ENCODE measurements around the gene LKAAEAR1. TPM values are rescaled to one million over a fixed set of nuclear protein-coding genes. Genes with fewer than 3 reads are reported as not detected.

LKAAEAR1 gene
- total RNA-seq, 1 experiment from 2014 or later, result 0.24 TPM

DNA sequence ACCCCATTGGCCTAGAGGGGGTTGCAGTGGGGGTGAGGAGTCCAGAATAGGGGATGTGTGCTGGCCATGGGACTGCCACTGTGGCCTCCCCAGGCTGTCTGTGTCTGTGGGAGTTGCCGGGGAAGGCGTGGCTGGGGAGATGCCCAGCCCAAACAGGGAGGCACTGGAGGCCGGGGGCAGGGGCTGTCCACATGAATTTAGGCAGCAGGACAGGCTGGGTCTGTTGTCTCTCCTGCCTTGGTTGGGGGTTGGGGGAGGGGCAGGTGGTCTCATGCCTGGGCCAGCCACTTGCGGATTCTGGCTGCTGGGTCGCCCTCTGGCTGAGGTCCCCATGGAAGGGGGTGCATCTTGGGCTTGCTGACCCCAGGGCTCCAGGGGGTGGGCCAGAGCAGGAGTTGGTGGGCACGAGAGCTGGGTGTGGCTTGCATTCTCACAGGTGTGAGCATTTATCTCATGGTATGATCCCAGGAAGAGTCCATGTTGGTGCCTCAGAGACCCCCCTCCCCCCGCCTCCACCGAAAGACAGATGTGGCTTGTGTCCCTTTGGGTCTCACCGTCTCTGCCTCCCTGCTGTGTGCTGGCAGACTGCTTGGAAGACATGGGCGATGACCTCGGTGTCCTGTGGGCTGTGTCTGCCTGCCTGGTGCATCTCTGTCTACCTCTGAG lies 38.7 kb downstream of the LKAAEAR1 start:
- Histone ChIP-seq H3K4me1 (replicated peaks) (peaks cover 43% of the 10 kb centered on the region), H3K36me3 (peaks cover 39% of the 10 kb centered on the region), H3K4me3 (peak overlapping the region; percentile 61), H3K9me3 (replicated peaks) (no peaks in the 10 kb centered on the region), H3K27ac (no peak overlapping the region), H3K27me3 (replicated peaks) (peaks cover 6% of the 10 kb centered on the region; the same call in 1 of the 2 replicates)
- DNase-seq (ENCODE audit: low read depth in 1 of 2, low spot score in 2 of 2), result peak; percentile 81 to 84

DNA sequence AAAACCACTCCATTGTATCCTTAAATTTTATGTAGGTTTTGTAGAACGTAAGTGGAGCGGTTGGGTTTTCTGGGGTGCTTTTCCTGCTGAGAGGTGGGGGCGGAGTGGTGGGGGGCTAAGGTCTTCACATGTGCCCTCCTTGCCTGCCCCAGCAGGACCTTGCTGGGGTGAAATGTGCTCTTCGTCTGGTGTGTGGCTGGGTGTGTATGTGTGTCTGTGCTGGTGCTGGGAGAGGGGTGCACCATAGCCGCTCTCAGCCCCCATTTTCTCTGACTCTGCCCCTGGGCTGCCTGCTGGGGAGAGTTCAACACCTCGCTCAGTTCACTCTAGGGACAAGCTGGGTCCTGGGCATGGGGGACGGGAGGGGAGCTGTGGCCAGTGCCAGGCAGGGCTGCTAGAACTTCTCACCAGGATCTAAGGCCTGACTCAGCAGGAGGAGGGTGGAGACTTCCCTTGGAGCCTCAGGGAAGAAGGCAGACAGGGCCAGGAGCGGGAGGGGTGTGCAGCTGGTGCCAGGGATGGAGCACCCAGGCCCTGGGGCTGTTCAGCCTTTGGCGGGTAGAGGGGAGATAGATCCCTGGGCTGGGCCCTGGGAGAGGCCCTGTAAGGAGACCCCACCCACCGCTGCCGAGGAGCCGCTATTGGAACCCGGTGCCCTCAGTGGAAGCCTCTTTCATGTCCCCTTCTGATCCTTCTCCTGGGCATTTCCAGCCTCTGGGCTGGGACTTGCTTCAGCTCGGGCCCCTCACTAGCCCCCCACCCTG lies 39.5 kb downstream of the LKAAEAR1 start:
- Histone ChIP-seq H3K4me3 (peak overlapping the region; percentile 61), H3K36me3 (peaks cover 39% of the 10 kb centered on the region), H3K27ac (no peak overlapping the region), H3K27me3 (replicated peaks) (peaks cover 6% of the 10 kb centered on the region; the same call in 1 of the 2 replicates), H3K9me3 (replicated peaks) (no peaks in the 10 kb centered on the region), H3K4me1 (replicated peaks) (peaks cover 35% of the 10 kb centered on the region)
- peak; percentile 82 to 85 for DNase-seq (ENCODE audit: low read depth in 1 of 2, low spot score in 2 of 2)

DNA sequence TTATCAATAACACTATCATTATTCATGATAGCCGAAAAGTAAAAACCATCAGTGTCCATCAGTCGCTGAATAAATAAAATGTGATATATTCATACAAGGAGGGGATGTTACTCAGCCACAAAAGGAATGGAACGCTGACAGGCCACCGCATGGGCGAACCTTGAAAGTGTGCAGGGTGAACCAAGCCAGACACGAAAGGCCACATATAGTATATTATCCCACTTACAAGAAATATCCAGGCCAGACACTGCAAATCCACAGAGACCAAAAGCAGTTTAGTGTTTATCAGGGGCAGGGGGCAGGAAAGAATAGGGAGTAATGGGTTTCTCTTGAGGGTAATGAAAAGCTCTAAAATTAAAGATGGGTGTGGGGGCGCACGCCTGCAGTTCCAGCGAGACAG lies 40.4 kb downstream of the LKAAEAR1 start:
- DNase-seq (ENCODE audit: low read depth in 1 of 2, low spot score in 2 of 2), result no peak
- Histone ChIP-seq H3K27ac (no peak overlapping the region), H3K27me3 (replicated peaks) (peaks cover 6% of the 10 kb centered on the region; the same call in 1 of the 2 replicates), H3K4me1 (replicated peaks) (peaks cover 43% of the 10 kb centered on the region), H3K4me3 (no peak overlapping the region), H3K36me3 (peaks cover 39% of the 10 kb centered on the region), H3K9me3 (replicated peaks) (no peaks in the 10 kb centered on the region)

DNA sequence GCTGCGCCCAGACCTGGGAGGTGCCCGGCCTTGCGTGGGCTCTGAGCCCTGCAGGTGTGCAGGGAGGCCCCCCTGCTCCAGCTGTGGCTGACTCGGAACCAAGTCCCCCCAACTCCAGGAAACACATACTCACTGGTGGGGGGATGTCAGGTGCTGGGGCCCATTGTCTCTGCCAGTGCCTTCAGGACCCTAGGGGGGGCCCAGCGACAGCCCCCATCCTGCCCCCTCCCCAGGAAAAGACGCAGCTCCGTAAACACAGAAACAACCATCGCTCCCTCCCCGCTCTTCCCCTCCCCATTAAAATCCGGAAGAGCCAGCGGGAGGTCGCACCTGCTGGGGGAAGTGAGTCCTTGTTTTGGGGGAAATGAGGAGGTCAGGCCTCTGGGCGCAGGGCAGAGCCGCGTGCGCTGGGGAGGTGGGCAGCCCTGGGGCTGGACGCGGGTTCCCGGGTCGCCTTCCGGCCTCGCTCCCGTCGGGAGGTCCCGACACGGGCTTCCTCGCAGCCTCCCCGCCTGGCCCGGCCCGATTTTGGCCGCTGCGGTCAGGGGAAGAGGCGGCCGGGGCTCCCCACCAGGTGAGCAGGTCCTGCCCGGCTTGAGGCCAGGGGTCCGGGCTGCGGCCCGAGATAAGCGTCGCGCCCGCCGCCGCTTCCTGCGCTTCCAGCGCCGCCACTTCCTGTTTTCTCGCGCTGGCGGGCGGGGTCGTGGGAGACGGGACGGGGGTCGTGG lies 42.0 kb downstream of the LKAAEAR1 start:
- no peak for DNase-seq (ENCODE audit: low read depth in 1 of 2, low spot score in 2 of 2)
- Histone ChIP-seq H3K4me3 (peak overlapping the region; percentile 26), H3K27me3 (replicated peaks) (peaks cover 12% of the 10 kb centered on the region; the same call in 1 of the 2 replicates), H3K4me1 (replicated peaks) (peaks cover 55% of the 10 kb centered on the region), H3K27ac (no peak overlapping the region), H3K9me3 (replicated peaks) (no peaks in the 10 kb centered on the region), H3K36me3 (peaks cover 23% of the 10 kb centered on the region)

DNA sequence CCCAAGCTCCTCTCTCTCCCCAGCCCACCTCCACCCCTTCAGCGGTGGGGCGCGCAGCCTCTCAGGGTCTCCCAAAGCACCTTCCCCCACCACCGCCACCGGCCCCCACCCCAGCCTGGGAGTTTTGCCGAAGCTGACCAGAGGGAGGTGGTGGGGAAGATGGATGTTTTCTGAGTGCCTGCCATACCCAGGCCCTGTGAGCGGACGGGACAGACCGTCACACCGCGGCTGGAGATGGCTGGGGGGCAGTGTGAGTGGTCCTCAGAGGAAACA lies 42.5 kb downstream of the LKAAEAR1 start:
- peaks cover 50% of the 10 kb centered on the region for H3K4me1 ChIP-seq (replicated peaks)
- peaks cover 18% of the 10 kb centered on the region for H3K36me3 ChIP-seq
- no peak overlapping the region for H3K4me3 ChIP-seq
- H3K27me3 ChIP-seq (replicated peaks), result peaks cover 12% of the 10 kb centered on the region; the same call in 1 of the 2 replicates
- DNase-seq (ENCODE audit: low read depth in 1 of 2, low spot score in 2 of 2), result no peak
- no peak overlapping the region for H3K27ac ChIP-seq
- H3K9me3 ChIP-seq (replicated peaks), result no peaks in the 10 kb centered on the region

GRCh38 chr20:64041040-64041780 lies 43.0 kb downstream of the LKAAEAR1 start:
- peaks cover 45% of the 10 kb centered on the region for H3K4me1 ChIP-seq (replicated peaks)
- DNase-seq (ENCODE audit: low read depth in 1 of 2, low spot score in 2 of 2), result no peak
- H3K9me3 ChIP-seq (replicated peaks), result no peaks in the 10 kb centered on the region
- peaks cover 13% of the 10 kb centered on the region for H3K36me3 ChIP-seq
- H3K4me3 ChIP-seq, result no peak overlapping the region
- H3K27me3 ChIP-seq (replicated peaks), result peaks cover 12% of the 10 kb centered on the region; the same call in 1 of the 2 replicates
- H3K27ac ChIP-seq, result no peak overlapping the region

- Histone ChIP-seq H3K27me3 (replicated peaks) (peaks cover 12% of the 10 kb centered on the region; the same call in 1 of the 2 replicates), H3K36me3 (peaks cover 12% of the 10 kb centered on the region; the same call in 1 of the 2 replicates), H3K27ac (no peak overlapping the region), H3K4me3 (no peak overlapping the region), H3K4me1 (replicated peaks) (peaks cover 38% of the 10 kb centered on the region), H3K9me3 (replicated peaks) (no peaks in the 10 kb centered on the region)
- no peak for DNase-seq (ENCODE audit: low read depth in 1 of 2, low spot score in 2 of 2)
Measured at GRCh38 chr20:64040231-64041039, 43.8 kb downstream of the LKAAEAR1 start.

GRCh38 chr20:64039293-64040160 lies 44.7 kb downstream of the LKAAEAR1 start:
- Histone ChIP-seq H3K4me1 (replicated peaks) (peaks cover 29% of the 10 kb centered on the region), H3K27ac (no peak overlapping the region), H3K4me3 (peak overlapping the region; percentile 38), H3K36me3 (peaks cover 11% of the 10 kb centered on the region), H3K9me3 (replicated peaks) (no peaks in the 10 kb centered on the region), H3K27me3 (replicated peaks) (peaks cover 12% of the 10 kb centered on the region; the same call in 1 of the 2 replicates)
- DNase-seq (ENCODE audit: low read depth in 1 of 2, low spot score in 2 of 2), result no peak

DNA sequence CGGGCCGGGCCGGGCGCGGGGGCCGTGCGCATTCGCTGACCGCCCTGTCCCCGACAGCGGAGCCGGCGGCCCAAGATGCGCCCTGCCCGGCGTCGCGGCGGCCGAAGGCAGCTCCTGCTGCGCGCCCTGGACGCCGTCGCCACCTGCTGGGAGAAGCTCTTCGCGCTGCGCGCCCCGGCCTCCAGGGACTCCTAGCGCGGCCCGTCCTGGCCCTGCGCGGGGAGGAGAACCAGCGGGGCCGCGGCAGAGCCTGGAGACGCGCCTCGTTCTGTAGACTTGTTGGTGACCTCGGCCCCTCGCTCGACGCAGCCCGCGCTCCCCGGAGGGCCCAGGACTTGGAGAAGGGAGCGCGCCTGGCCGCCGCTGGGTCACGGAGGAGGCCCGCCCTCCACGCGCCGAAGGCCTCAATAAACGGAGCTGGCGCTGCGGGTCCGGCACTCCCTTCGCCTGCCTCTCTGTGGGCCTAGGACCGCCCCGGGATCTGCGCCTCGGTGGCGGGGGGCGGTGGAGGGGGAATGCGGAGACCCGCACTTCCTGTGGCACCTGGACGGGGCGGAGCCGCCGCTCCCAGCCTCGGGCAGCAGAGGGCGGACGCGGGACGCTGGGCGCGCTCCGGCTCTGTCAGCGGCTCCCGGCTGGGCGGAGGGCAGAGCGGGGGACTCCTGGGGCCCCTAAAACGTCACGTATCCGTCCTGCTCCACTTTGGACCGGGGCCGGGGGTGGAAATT lies 45.5 kb downstream of the LKAAEAR1 start:
- peak; percentile 77 for DNase-seq (ENCODE audit: low read depth in 1 of 2, low spot score in 2 of 2)
- peak overlapping the region; percentile 38 for H3K4me3 ChIP-seq
- peaks cover 24% of the 10 kb centered on the region for H3K4me1 ChIP-seq (replicated peaks)
- no peak overlapping the region for H3K27ac ChIP-seq
- no peaks in the 10 kb centered on the region for H3K9me3 ChIP-seq (replicated peaks)
- H3K36me3 ChIP-seq, result peaks cover 11% of the 10 kb centered on the region
- H3K27me3 ChIP-seq (replicated peaks), result peaks cover 12% of the 10 kb centered on the region; the same call in 1 of the 2 replicates

DNA sequence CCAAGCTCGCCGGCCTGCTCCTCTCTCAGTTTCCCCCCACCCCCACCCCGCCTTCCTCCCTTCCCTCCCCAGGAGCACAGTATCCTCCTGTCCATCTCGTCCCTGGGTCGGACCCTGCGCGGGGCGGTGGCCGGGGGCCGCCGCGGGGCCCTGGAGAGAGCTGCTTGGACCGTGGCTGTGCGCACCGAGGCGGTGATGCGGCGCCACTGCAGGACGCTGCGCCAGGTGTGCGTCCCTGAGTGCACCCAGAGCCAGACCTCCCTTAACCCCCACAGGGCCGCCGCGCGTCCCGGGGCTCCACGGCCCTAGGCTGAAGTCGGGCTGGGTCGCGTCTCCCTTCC lies 46.0 kb downstream of the LKAAEAR1 start:
- no peaks in the 10 kb centered on the region for H3K9me3 ChIP-seq (replicated peaks)
- peak overlapping the region; percentile 38 for H3K4me3 ChIP-seq
- peaks cover 12% of the 10 kb centered on the region; the same call in 1 of the 2 replicates for H3K27me3 ChIP-seq (replicated peaks)
- H3K36me3 ChIP-seq, result peaks cover 17% of the 10 kb centered on the region
- peaks cover 24% of the 10 kb centered on the region for H3K4me1 ChIP-seq (replicated peaks)
- H3K27ac ChIP-seq, result no peak overlapping the region
- no peak for DNase-seq (ENCODE audit: low read depth in 1 of 2, low spot score in 2 of 2)

DNA sequence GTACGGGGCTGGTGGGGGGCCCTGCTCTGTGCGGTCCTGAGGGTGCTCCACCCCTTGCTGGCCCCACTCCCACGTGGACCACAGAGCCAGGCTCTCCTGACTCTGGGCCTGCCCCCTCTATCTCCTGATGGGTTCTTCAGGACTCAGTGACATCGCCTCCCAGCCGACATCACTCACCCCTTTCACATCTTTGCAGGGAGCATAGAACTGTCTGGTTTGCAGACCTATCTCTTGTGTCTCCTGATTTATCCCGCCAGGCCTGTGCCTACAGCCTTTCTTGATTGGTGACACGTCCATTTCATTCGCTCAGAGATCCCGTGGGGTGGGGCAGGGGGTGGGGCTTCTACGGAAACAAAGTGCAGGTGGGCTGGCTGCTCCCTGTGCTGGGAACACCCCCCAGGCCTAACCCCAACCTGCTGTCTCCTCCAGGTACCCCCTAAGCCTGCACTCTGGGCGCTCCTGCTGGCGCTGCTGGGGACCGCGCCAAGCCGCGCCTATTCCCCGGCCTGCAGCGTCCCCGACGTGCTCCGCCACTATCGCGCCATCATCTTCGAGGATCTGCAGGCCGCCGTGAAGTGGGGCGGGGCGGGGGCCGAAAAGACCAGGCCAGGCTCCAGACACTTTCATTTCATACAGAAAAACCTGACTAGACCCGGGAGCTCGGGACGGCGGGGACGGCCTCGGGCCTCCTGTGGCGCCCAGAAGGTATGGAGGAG lies 46.5 kb downstream of the LKAAEAR1 start:
- Histone ChIP-seq H3K36me3 (peaks cover 21% of the 10 kb centered on the region), H3K9me3 (replicated peaks) (no peaks in the 10 kb centered on the region), H3K27ac (no peak overlapping the region), H3K4me1 (replicated peaks) (peaks cover 24% of the 10 kb centered on the region), H3K4me3 (no peak overlapping the region), H3K27me3 (replicated peaks) (peaks cover 12% of the 10 kb centered on the region; the same call in 1 of the 2 replicates)
- no peak for DNase-seq (ENCODE audit: low read depth in 1 of 2, low spot score in 2 of 2)

Data from SJSA1 (cell line).